GM21515 (cell line): ENCODE measurements around the gene KCNK3.

Experiments used
- ATAC-seq: cut with Tn5 transposase; IDR thresholded peaks from one replicate; pipeline ENCODE4 v1.9.1; 2021; ENCODE audit not compliant: unreplicated experiment

KCNK3 gene

GRCh38 chr2:26687801-26688200, 4.7 kb upstream of the KCNK3 start:
- ATAC-seq, result no peak

GRCh38 chr2:26691161-26691560, 1.4 kb upstream of the KCNK3 start:
- no peak for ATAC-seq

GRCh38 chr2:26691881-26692278, 642 bp upstream of the KCNK3 start:
- no peak for ATAC-seq

- ATAC-seq, result no peak
These were observed 651 bp downstream of the KCNK3 start for GRCh38 chr2:26692897-26693849.

GRCh38 chr2:26694001-26694400, 1.5 kb downstream of the KCNK3 start:
- ATAC-seq, result no peak

- no peak for ATAC-seq
These were observed 3.9 kb downstream of the KCNK3 start for GRCh38 chr2:26696351-26696816.

GRCh38 chr2:26697425-26697824, 4.9 kb downstream of the KCNK3 start:
- ATAC-seq, result no peak

- no peak for ATAC-seq
These were observed 6.8 kb downstream of the KCNK3 start for GRCh38 chr2:26699295-26699694.

- ATAC-seq, result no peak
These were observed 7.6 kb downstream of the KCNK3 start for GRCh38 chr2:26700078-26700477.

- no peak for ATAC-seq
These were observed 9.1 kb downstream of the KCNK3 start for GRCh38 chr2:26701596-26701995.

GRCh38 chr2:26702025-26702424, 9.5 kb downstream of the KCNK3 start:
- no peak for ATAC-seq

GRCh38 chr2:26704441-26704977, 12.0 kb downstream of the KCNK3 start:
- no peak for ATAC-seq

GRCh38 chr2:26705126-26705525, 12.6 kb downstream of the KCNK3 start:
- no peak for ATAC-seq

- ATAC-seq, result no peak
These were observed 13.6 kb downstream of the KCNK3 start for GRCh38 chr2:26706093-26706492.

GRCh38 chr2:26706616-26707473, 14.3 kb downstream of the KCNK3 start:
- ATAC-seq, result no peak

- no peak for ATAC-seq
These were observed 15.2 kb downstream of the KCNK3 start for GRCh38 chr2:26707747-26708146.

GRCh38 chr2:26708457-26708856, 15.9 kb downstream of the KCNK3 start:
- no peak for ATAC-seq

GRCh38 chr2:26709323-26710110, 17.0 kb downstream of the KCNK3 start:
- no peak for ATAC-seq

- ATAC-seq, result no peak
These were observed 17.6 kb downstream of the KCNK3 start for GRCh38 chr2:26710145-26710544.

GRCh38 chr2:26710743-26711456, 18.4 kb downstream of the KCNK3 start:
- no peak for ATAC-seq
